Measurements from ENCODE around the gene MYDGF.

Gene MYDGF

GRCh38 chr19:4613254-4613751, 56.8 kb downstream of the MYDGF start:
- DNase-seq (ENCODE audit: low read depth in 2 of 3, low spot score in 1 of 3): no peak

- no peak for DNase-seq (ENCODE audit: low read depth in 2 of 3, low spot score in 1 of 3)
These were observed 60.1 kb downstream of the MYDGF start for GRCh38 chr19:4609878-4610511.

Data from stimulated activated CD4-positive, alpha-beta T cell treated with anti-CD3 and anti-CD28 coated beads, Interleukin-12 subunit alpha, Interleukin-12 subunit beta, amount 100 ng/mL, for 48 hours (primary cell).